GM21423 (cell line): ENCODE results near the gene APRT.

Experiments
- ATAC-seq: cut with Tn5 transposase; IDR thresholded peaks from one replicate; pipeline ENCODE4 v1.9.1; 2021; ENCODE audit warnings: mild to moderate bottlenecking, moderate library complexity; ENCODE audit not compliant: unreplicated experiment

The APRT gene

GRCh38 chr16:88760424-88761142 lies 51.1 kb downstream of the APRT start:
- no peak for ATAC-seq

GRCh38 chr16:88759976-88760350 lies 51.8 kb downstream of the APRT start:
- no peak for ATAC-seq
